Esophagus muscularis mucosa (tissue), 4 donors: ENCODE results near the gene INSR. TPM values are rescaled to one million over a fixed set of nuclear protein-coding genes. Genes with fewer than 3 reads are reported as not detected.

ENCODE experiments used
- DNase-seq: peaks from one replicate; pipeline ENCODE4 v3.0.0-alpha.2; 2017; ENCODE audit errors: extremely low spot score
- H3K27ac ChIP-seq, 4 donors: fragments of 200-600 bp; sonication (generic); replicated peaks in 1 of 4; 1 replicate in 3 of 4; 2 replicates in 1 of 4; pipeline ENCODE4 v1.5.1; 2016 to 2019; ENCODE audit warnings: mild to moderate bottlenecking in 1 of 4
- H3K27me3 ChIP-seq, 4 donors: fragments of 200-600 bp; sonication (generic); one replicate each; pipeline versions ENCODE4 v1.5.1 to v1.6.0; 2016 to 2019
- H3K36me3 ChIP-seq, 4 donors: fragments of 200-600 bp; sonication (generic); one replicate each; pipeline ENCODE4 v1.5.1; 2016 to 2019
- H3K4me1 ChIP-seq, 4 donors: fragments of 200-600 bp; sonication (generic); one replicate each; pipeline ENCODE4 v1.5.1; 2016 to 2019
- H3K4me3 ChIP-seq, 4 donors: fragments of 200-600 bp; sonication (generic); 1 replicate in 2 of 4; 2 replicates in 2 of 4; pipeline ENCODE4 v1.5.1; 2016 to 2019; ENCODE audit warnings: mild to moderate bottlenecking in 4 of 4, moderate library complexity in 1 of 4
- H3K9me3 ChIP-seq, 4 donors: fragments of 200-600 bp; sonication (generic); 1 replicate in 3 of 4; 2 replicates in 1 of 4; pipeline ENCODE4 v1.5.1; 2016 to 2019
- CTCF ChIP-seq, 3 experiments: fragments of 200-600 bp in 2 of 3; fragments of 450-650 bp in 1 of 3; sonication (generic) in 2 of 3; IDR thresholded peaks; one replicate each; pipeline ENCODE4 v1.5.1; 2017 to 2019; ENCODE audit warnings: antibody characterized with exemption in 3 of 3, mild to moderate bottlenecking in 2 of 3, moderate library complexity in 1 of 3
- EP300 ChIP-seq: sonication (generic); formaldehyde crosslinking; IDR thresholded peaks from one replicate; pipeline ENCODE4 v1.6.1; 2017; ENCODE audit warnings: antibody characterized with exemption
- POLR2A ChIP-seq: fragments of 450-650 bp; IDR thresholded peaks from one replicate; pipeline ENCODE4 v1.6.1; 2017; ENCODE audit warnings: antibody characterized with exemption, moderate library complexity, mild to moderate bottlenecking, low read depth
- POLR2AphosphoS5 ChIP-seq, 2 donors: sonication (generic); formaldehyde crosslinking; IDR thresholded peaks; one replicate each; pipeline ENCODE4 v1.6.1; 2017; ENCODE audit warnings: antibody characterized with exemption in 2 of 2
- whole genome bisulfite sequencing: methylation state at CpG from one replicate; pipeline ENCODE4 v1.1.5; 2018; 5-methylcytosine and 5-hydroxymethylcytosine counted together
- intact Hi-C: fragments of 100-400 bp; cut with DNase I; formaldehyde crosslinking; loops from one replicate; pipeline ENCODE4 v1.15.1; 2023
- total RNA-seq, 4 donors: library from RNA; depleted of rRNA; stranded (reverse); fragments of >200 nt; gene quantifications; one replicate each; pipeline versions ENCODE4 v1.1.0 to v1.2.1, GENCODE V29; 2016

INSR gene
- total RNA-seq, 4 donors from 2014 or later, result 72.3 to 143 (median 92.5) TPM

GRCh38 chr19:7250057-7250596, 44.1 kb downstream of the INSR start:
- H3K27ac ChIP-seq, result no peak overlapping the region
- no peak for TF ChIP-seq POLR2AphosphoS5 (IDR thresholded peaks at IDR 0.05)
- no peak for TF ChIP-seq POLR2A
- no peak for TF ChIP-seq CTCF (IDR thresholded peaks at IDR 0.05)
- intact Hi-C loops, result no loop called here
- peaks cover 8 to 17% (median 13%) of the 10 kb centered on the region in 4 donors for H3K4me1 ChIP-seq
- H3K27me3 ChIP-seq, result no peaks in the 10 kb centered on the region
- DNase-seq, result no peak
- peaks cover 0 to 4% (median 0%) of the 10 kb centered on the region in 4 donors for H3K9me3 ChIP-seq
- H3K4me3 ChIP-seq, result no peak overlapping the region
- WGBS, result 41% methylated on average over 1 of the region's 1 CpG
- no peaks in the 10 kb centered on the region for H3K36me3 ChIP-seq

DNA sequence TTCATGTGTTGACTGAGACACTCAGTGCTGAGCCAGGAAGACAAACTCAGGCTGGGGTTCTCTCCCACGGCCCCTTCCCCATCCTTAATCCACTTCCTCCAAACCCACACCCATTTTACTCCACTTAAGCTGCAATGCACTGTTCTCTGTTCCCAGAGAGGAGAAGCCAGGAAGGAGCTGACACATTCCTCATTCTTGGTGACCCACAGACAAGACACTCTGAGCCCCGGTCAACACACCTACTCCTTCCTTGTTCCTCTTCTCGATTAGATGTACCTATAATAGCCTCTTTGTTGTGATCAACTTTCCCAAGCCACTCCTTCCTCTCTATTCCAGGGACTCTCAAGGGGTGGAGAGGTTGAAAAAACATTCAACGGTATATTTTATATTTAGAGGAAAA, 47.1 kb downstream of the INSR start:
- no peak for DNase-seq
- Histone ChIP-seq H3K9me3 (peaks cover 0 to 4% (median 0%) of the 10 kb centered on the region in 4 donors), H3K27ac (no peak overlapping the region), H3K36me3 (no peaks in the 10 kb centered on the region), H3K4me3 (no peak overlapping the region), H3K4me1 (peaks cover 16 to 33% (median 21%) of the 10 kb centered on the region in 4 donors), H3K27me3 (no peaks in the 10 kb centered on the region)
- TF ChIP-seq EP300 (no peak), POLR2A (no peak)
- WGBS, result 65% methylated on average over 4 of the region's 4 CpGs
- intact Hi-C loops, result no loop called here

- Histone ChIP-seq H3K27ac (no peak overlapping the region), H3K4me1 (peaks cover 18 to 38% (median 24%) of the 10 kb centered on the region in 4 donors), H3K36me3 (no peaks in the 10 kb centered on the region), H3K9me3 (peaks cover 0 to 4% (median 0%) of the 10 kb centered on the region in 4 donors), H3K4me3 (no peak overlapping the region), H3K27me3 (no peaks in the 10 kb centered on the region)
- DNase-seq, result no peak
- intact Hi-C loops, result no loop called here
- 96% methylated on average over 2 of the region's 2 CpGs for WGBS
- TF ChIP-seq POLR2AphosphoS5 (IDR thresholded peaks at IDR 0.05) (no peak), EP300 (no peak), POLR2A (no peak), CTCF (IDR thresholded peaks at IDR 0.05) (no peak)
These were observed 47.6 kb downstream of the INSR start for GRCh38 chr19:7246601-7247000.

GRCh38 chr19:7242601-7243258, 51.5 kb downstream of the INSR start:
- WGBS, result 56% methylated on average over 9 of the region's 9 CpGs
- intact Hi-C loops, result no loop called here
- peaks cover 0 to 8% (median 2%) of the 10 kb centered on the region in 4 donors for H3K9me3 ChIP-seq
- TF ChIP-seq CTCF (IDR thresholded peaks at IDR 0.05), result peak in 1 of 3 experiments; percentile 7
- TF ChIP-seq POLR2A, result no peak
- peak; percentile 18 to 19 for TF ChIP-seq POLR2AphosphoS5 (IDR thresholded peaks at IDR 0.05)
- TF ChIP-seq EP300, result no peak
- DNase-seq, result no peak
- H3K4me1 ChIP-seq, result peaks cover 15 to 40% (median 19%) of the 10 kb centered on the region in 4 donors
- H3K27ac ChIP-seq, result peak overlapping the region; percentile 33 to 75 (median 66)
- no peaks in the 10 kb centered on the region for H3K27me3 ChIP-seq
- no peak overlapping the region for H3K4me3 ChIP-seq
- H3K36me3 ChIP-seq, result no peaks in the 10 kb centered on the region

- H3K27ac ChIP-seq, result no peak overlapping the region
- no peak for TF ChIP-seq EP300
- no peak for TF ChIP-seq CTCF (IDR thresholded peaks at IDR 0.05)
- no peak for TF ChIP-seq POLR2AphosphoS5 (IDR thresholded peaks at IDR 0.05)
- no peak for TF ChIP-seq POLR2A
- intact Hi-C loops, result no loop called here
- 28% methylated on average over 4 of the region's 4 CpGs for WGBS
- H3K36me3 ChIP-seq, result no peaks in the 10 kb centered on the region
- H3K4me1 ChIP-seq, result peaks cover 10 to 28% (median 17%) of the 10 kb centered on the region in 4 donors
- no peaks in the 10 kb centered on the region for H3K27me3 ChIP-seq
- DNase-seq, result no peak
- H3K4me3 ChIP-seq, result no peak overlapping the region
- peaks cover 0 to 8% (median 0%) of the 10 kb centered on the region in 4 donors for H3K9me3 ChIP-seq
These were observed 56.2 kb downstream of the INSR start for GRCh38 chr19:7238051-7238450.
